ENCODE results near the gene DIP2A.
"Not testable (repeated sequence)": the region's sequence is repeated elsewhere in the genome, so short reads cannot be mapped to it uniquely, and the experiment has no call there.

The DIP2A gene

DNA sequence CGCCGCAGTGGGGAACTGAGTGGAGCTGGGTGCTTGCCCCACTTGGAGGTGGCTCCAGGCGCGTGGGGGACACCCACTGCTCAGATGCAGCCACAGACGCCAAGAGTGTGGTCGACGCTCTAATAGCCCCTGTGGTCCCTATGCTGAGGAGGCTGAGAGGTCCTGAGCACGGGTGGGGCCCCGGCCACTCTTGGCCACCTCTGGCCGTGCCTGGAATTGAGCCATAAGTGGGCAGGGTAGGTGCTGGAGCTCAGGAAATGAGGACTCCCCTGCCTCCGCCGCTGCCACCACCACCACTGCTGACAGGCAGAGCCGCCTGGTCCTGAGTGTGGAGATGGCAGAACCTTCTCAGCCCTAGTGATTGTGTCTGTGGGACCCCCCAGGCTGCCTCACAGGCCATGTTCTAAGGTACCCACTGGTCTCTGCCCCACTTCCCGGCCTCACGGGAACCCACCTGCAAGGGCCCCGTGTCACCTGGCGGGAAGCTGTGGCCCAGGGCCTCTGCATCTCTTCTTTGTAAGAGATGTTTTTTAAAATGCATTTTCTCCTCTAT lies 34.6 kb upstream of the DIP2A start:
- no peak for DNase-seq

DNA sequence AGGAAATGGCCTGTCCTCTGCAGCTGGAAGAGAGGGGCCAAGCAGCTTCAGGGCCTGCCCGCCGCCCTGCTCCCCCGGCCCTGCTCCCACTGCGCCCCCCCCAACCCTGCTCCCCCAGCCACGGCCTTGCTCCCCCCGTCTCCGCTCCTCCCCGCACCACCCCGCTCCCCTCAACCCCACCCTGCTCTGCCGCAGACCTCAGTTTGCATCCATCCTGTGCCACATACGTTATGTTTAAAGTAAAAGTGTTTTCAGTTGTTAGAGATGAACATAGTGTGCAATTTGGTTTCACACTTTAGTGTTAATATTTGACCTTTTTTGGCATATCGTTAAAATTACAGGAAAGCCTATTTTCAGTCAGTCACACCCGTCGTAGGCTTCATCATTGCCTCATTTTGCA lies 34.1 kb upstream of the DIP2A start:
- no peak for DNase-seq

DNA sequence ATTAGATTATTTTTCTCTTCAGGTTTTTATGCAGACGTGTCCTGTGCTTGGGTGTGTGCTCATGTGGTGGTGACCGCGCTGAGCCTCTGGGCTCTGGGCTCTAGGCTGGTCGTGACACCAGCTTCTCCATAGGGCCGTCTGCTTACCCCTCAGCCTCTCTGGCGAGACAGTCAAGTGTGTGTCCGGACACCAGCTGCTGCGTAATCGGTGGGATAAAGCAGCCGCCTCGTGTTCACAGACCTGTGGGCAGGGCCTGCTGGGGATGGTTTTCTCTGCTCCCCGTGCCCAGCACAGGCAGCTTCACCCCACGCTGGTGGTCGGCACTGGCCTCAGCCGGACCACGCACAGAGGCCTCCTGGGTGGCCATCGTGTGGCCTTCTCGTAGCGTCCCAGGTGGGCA lies 33.6 kb upstream of the DIP2A start:
- no peak for DNase-seq

DNA sequence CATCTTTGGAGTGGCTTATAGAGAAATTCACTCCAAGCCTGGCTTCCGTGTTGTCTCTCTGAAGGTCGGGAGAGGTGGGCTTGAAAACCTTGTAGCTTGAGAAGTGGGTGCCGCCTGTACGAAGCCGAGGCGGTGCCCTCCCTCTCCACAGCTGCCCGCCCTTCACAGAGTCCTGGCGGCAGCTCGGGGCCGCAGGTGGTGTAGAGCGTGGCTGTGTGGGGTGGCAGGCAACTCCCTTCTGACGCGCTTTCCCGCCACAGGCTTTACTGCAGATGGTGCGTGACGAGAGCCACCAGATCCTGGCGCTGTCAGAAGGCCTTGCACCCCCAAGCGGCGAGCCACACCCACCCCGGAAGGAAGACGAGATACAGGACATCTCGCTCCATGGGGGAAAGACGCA lies 33.1 kb upstream of the DIP2A start:
- DNase-seq: no peak

DNA sequence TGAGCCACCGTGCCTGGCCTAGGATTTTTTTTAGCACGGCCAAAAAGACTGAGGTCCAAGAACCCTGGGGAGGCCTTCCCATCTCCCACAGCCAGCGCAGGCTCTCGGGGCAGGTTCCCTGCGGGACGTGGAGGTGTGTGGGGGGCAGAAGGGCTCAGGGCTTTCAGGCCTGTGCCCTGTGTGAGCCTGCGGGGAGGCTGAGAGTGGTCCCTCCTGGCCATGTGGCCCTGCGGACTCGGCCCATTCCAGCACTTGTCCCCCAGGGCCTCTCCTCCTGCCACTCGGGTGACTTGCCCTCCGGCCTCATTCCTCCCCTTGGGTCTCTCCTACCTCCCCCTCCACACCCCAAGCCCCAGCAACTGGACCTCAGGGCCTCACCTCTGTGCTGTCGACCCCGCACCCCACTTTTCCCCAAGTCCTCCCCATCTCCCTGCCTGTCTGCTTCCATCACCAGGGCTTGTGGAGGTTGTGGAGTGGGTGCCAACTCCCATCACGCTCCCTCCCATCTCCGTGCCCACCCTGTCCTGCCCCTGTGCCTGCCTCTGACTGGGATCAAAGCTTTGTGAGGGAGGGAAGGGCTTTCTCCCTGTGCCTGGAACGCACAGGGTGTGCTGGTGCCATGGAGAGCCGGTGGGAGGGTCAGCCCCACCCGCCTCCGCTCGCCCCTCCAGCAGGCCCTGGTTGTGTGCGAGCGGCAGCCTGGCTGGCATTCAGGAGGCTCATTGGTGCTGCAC lies 32.2 kb upstream of the DIP2A start:
- DNase-seq: no peak

DNA sequence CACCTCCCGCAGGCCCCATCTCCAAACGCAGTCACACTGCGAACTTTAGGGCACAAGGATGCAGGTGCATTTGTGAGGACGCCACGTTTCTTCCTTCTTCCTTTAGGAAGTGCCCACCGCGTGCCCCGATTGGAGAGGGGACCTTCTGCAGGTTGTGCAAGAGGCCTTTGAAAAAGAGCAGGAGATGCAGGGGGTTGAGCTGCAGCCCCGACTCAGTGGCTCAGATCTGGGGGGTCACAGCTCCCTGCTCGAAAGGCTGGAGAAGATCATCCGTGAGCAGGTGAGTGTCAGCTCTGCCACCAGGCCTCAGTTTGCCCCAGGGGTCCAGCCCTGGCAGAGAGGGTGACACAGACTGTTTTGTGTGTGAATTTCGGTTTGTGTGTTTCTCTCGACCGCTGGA lies 31.2 kb upstream of the DIP2A start:
- no peak for DNase-seq

DNA sequence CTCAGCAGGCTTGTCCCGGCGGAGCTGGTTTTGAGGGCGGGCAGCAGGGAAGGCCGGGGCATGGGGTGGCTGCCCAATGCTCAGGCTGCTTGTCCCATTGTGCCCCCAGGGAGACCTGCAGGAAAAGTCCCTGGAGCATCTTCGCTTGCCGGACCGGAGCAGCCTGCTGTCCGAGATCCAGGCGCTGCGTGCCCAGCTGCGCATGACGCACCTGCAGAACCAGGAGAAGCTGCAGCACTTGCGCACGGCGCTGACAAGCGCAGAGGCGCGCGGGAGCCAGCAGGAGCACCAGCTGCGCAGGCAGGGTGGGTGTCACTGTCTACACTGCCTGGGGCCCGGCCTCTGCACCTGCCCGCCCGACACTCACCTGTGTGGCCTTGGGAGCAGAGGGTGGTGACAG lies 30.4 kb upstream of the DIP2A start:
- no peak for DNase-seq

DNA sequence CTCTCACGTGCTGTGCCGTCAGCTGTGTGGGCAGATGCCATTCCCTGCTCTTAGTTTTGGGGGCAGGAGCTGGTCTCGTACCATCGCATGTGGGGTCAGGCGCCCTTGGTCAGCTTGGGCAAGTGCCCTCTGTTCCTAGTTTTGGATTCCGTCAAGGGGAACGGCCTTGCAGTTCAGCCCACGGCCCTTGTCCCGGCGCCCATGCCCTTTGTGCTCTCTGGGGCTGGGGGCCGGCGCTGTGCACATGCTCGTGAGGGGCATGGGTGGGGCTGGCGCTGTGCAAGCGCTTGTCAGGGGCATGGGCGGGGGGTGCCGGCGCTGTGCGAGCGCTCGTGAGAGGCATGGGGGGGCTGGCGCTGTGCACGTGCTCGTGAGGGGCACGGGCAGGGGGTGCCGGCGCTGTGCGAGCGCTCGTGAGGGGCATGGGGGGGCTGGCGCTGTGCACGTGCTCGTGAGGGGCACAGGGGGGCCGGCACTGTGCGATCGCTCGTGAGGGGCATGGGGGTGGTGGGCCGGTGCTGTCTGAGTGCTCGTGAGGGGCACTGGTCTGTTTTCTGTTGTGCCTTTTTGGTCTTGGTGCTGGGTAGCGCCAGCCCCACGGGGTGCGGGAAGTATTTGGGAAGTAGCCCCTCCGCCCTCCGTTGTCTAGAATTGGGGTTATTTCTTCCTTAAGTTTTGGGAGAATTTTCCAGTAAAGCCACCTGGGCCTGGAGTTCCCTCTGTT lies 29.5 kb upstream of the DIP2A start:
- no peak for DNase-seq

DNA sequence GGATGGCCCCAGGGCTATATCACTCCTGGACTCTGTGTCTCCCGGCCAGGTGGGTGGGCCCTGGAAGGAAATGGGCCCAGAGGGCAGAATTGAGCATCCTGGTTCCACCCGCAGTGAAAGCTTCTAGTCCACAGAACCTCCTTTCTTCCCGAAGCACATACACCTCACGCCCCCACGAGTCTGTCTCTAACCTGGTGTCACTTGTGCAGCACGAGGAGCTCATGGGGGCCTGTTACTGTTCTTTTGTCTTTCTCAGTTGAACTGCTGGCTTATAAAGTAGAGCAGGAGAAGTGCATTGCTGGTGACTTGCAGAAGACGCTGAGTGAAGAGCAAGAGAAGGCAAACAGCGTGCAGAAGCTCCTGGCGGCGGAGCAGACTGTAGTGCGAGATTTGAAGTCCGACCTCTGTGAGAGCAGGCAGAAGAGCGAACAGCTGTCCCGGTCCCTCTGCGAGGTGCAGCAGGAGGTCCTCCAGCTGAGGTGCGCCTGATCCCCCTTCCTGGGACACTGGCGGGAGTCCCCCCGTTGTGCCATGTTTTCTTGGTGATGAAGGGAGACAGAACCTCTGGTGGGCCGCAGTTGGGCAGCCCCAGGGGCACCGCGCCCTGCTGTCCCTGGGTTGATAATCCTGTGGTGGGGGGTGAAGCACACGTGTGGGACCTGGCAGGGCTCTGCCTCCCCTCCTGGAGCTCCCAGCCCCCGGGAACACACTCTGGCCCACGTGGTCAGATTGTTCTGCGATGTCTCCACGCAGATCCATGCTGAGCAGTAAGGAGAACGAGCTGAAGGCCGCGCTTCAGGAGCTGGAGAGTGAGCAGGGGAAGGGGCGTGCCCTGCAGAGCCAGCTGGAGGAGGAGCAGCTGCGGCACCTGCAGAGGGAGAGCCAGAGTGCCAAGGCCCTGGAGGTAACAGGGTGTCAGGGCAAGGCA lies 28.7 kb upstream of the DIP2A start:
- no peak for DNase-seq

DNA sequence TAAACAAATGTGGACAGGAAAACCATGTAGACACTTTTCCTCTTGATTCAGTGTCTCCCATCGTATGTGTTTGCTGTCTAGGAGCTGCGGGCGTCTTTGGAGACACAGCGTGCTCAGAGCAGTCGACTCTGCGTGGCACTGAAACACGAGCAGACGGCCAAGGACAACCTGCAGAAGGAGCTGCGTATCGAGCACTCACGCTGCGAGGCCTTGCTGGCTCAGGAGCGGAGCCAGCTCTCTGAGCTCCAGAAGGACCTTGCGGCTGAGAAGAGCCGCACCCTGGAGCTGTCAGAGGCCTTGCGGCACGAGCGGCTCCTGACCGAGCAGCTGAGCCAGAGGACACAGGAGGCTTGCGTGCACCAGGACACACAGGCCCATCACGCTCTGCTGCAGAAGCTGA lies 27.2 kb upstream of the DIP2A start:
- no peak for DNase-seq

DNA sequence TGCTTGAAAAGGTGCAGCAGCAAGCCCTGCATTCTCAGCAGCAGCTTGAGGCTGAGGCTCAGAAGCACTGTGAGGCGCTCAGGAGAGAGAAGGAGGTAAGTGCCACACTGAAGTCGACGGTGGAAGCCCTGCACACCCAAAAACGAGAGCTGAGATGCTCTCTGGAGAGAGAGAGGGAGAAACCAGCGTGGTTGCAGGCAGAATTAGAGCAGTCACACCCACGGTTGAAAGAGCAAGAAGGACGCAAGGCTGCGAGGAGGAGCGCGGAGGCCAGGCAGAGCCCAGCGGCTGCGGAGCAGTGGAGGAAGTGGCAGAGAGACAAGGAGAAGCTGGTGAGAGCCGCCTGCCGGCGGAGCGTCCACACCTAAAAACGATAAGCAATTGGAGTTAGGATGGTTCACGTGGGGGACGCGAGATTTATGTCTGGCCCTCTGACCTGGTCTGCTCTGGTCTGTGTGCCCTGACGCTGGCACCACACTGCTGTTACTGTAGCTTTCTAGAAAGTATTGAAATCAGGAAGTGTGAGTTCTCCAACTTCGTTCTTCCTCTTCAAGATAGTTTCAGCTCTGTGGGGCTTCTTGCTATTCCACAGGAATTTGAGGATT lies 26.7 kb upstream of the DIP2A start:
- peak; percentile 17 for DNase-seq

DNA sequence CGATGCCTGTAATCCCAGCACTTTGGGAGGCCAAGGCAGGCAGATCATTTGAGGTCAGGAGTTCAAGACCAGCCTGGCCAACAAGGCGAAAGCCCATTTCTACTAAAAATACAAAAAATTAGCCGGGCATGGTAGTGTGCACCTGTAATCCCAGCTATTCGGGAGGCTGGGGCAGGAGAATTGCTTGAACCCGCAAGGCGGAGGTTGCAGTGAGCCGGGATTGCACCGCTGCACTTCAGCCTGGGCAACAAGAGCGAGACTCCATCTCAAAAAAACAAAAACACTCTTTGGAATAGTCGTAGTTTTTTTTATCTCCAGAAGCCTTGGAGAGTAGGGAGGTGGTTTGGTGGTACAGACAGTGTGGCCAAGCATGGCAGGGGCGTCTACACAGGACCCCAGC lies 25.6 kb upstream of the DIP2A start:
- not testable (repeated sequence) for DNase-seq

DNA sequence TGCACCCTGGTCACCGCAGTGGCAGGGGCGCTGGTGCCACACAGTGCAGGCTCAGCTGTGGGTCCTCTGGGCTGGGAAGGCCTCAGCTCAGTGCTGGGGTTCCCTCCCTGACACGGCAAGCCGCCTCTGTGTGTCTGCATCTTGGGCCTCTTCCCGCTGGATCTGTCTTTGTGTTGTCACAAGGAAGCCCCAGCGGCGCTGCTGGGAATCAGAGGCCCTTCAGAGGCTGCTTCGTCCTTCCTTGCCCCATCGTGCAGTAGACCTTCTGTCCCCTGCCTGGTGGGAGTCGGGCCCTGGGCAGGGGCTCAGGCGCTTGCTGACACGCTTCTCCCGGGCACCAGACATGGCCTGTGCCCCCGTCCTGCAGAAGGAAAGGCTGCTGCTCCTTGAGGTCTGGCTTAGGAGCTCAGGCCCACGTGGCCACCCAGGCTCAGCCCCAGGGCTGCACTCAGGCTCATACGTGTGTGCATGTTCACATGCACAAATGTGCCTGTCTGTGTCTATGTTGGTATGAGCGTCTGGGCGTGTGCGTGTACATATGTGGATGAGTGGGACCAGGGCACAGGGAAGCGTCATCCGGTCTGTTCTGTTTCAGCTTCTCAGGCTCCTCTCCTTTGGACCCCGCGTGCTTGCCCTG lies 24.3 kb upstream of the DIP2A start:
- DNase-seq: no peak

DNA sequence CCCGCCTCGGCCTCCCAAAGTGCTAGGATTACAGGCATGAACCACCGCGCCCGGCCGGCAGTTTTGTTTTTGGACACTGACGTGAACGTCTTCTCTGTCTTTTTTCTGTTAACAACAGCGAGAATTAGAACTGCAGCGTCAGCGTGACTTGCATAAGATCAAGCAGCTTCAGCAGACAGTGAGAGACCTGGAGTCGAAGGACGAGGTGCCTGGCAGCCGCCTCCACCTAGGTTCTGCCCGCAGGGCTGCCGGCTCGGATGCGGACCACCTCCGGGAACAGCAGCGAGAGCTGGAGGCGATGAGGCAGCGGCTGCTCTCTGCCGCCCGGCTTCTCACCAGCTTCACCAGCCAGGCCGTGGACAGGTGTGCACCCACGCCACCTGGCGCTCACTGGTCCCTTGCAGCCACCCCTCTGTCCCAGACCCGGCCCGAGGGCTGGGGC lies 22.9 kb upstream of the DIP2A start:
- no peak for DNase-seq

DNA sequence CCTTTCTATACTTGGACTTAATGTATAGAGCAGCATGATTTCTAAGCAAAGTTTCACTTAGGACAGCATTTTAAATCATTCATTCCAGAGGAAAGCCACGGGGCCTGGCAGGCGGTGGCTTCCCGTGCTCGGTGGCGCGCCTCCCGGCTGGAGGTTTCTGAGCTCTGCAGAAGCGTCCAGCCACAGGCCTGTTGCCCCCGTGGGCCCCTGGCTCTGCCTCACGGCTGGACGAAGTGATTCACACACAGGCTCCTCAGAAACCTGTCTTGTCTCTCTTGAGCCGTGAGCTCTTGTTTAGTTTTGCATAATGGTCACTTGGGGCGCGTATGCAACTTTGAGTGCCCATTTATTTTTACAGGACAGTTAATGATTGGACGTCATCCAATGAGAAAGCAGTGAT lies 22.1 kb upstream of the DIP2A start:
- DNase-seq: no peak

DNA sequence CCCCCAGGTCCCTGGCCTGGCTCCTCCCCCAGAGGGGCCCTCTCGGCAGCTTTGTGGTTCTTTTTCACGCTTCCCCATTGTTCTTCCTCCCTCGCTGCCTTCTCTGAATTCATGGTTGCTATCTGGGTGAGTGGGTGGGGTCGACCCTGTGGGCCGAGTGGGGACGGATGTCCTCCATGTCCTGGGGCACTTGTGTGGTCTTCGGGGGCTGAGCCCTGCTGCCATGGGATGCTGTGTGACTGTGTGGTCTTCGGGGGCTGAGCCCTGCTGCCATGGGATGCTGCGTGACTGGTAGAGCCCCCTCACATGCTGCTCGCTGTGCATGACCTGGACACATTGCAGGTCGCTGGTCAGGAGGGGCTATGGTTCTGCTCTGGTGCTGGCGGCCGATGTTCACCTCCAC lies 21.6 kb upstream of the DIP2A start:
- DNase-seq: no peak

DNA sequence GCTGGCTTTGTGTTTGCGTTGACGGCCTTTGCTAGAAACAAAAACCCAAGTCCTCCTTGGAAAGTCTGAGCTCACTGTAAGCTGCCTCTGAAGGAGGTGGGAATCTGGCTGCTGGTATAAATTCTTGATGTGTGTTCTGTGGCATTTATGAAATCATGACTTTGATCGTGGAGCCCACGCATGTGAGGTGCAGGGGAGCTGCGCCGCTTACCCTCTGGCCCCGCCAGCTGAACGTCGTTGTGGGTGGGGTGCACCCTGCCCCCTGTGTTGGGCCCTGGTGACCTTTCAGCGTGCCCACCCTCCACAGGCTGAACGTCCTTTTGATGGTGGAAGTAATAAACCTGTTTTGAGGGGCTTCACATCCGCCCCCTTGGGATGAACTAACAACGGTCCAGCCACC lies 21.2 kb upstream of the DIP2A start:
- no peak for DNase-seq

DNA sequence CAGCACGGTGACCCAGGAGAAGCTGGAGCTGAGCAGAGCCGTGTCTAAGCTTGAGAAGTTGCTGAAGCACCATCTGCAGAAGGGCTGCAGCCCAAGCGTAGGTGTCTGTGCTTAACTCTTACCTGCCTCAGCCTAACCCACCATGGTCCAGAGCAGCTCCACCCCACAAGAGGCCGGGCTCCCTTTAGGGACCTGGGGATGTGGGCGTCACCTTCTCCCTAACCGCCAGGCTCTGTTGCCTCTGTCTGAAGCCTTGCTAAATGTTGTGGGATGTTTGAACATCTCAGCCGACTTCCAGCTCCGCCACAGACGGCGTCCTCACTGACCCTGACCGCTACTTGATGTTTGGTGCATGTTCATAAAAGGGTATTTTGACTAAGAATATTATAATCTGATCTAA lies 20.4 kb upstream of the DIP2A start:
- no peak for DNase-seq

DNA sequence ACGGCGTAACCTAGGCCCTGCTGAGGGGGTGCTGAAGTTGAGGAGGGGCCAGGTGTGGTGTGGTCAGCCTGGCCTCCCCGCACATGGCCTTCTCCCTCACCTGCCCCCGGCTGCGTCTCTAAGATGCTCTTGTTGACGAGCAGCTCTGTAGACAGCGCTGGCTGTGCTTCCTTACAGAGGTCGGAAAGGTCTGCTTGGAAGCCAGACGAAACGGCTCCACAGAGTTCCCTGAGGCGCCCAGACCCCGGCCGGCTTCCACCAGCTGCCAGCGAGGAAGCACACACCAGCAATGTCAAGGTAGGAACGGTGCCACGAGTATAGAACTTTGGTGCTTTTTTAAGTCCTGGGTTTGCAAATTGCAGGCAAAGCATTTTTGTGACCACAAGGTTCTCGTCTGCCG lies 18.8 kb upstream of the DIP2A start:
- DNase-seq: no peak

DNA sequence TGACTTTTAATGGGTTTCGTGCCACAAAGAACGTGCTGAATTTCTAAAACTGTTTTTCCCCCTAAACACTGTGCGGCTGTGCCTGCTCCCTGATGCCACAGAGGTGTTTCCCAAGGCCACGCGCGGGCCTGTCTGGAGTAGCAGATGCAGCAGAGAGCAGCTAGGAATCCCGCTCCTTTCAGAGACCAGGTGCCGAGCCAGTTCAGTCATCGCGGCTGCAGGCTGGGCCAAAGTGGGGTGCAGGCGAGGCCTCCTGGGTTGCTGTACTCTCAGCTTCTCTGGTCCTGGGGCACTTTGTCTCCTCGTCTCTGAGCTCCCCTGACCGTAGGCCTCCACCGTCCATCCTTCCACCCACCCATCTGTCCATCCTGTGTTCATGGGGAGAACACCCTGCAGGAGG lies 17.4 kb upstream of the DIP2A start:
- no peak for DNase-seq

DNA sequence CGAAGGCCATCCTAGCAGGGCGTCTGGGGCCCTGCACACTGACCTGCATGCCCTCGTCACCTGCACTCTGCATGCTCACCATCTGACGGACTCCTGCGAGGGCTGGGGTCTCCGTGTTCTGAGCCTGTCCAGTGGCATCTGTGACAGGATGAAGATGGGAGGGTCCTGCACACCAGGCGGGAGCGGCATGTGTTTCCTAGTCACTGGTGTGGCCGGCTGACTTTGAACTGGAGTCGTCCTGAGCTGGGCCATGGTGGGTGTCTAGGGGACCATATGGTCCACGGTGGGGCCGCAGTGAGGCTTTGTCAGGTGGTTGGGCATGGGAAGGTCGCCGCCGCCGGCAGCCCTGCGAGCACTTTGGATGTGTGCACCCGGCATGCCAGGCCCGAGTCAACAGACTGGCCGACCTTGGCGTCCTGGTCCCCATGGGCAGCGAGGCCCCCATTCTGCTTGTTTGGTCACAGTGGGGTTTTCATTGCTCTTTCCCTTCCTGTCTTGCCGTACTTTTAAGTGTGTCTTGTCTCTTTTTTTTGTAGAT lies 16.7 kb upstream of the DIP2A start:
- DNase-seq: no peak

DNA sequence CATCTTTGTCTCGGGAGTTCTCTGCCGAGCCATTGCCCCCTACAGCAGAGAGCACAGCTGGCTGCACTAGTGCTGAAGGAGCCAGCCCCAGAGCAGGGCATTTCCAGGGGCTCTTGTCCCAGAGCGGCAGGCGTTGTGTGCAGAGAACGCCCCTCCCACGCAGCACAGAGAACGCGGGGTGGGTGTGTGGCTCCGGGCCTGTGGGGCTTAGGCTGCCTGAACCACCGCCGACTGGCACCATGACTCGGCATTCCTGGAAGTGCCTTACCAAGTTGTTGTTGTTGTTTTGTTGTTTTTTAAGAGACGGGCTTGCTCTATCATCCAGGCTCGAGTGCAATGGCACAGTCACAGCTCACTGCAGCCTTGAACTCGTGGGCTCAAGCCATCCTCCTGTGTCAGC lies 15.8 kb upstream of the DIP2A start:
- DNase-seq: no peak

All from right kidney (tissue), 1 donor.